Nephron (organoid): ENCODE data around the gene PAOX.

Source experiments
- H3K27ac Mint-ChIP-seq, 3 experiments: 2 replicates each; pipeline ENCODE4 v1.8.0; 2020; ENCODE audit warnings: mixed read lengths in 3 of 3, mild to moderate bottlenecking in 2 of 3, moderate library complexity in 1 of 3
- H3K27me3 Mint-ChIP-seq: 2 replicates; pipeline ENCODE4 v1.8.0; 2021; ENCODE audit warnings: low read depth, mild to moderate bottlenecking, moderate library complexity, mixed read lengths
- H3K36me3 Mint-ChIP-seq: 2 replicates; pipeline ENCODE4 v1.8.0; 2020; ENCODE audit warnings: low read depth, mixed read lengths
- H3K4me1 Mint-ChIP-seq: 2 replicates; pipeline ENCODE4 v1.8.0; 2020; ENCODE audit warnings: mixed read lengths
- H3K4me3 Mint-ChIP-seq, 3 experiments: 2 replicates each; pipeline ENCODE4 v1.8.0; 2020; ENCODE audit warnings: mild to moderate bottlenecking in 3 of 3, mixed read lengths in 3 of 3, moderate library complexity in 2 of 3
- H3K9me3 Mint-ChIP-seq: 2 replicates; pipeline ENCODE4 v1.8.0; 2020; ENCODE audit warnings: mixed read lengths
- CTCF ChIP-seq, 3 experiments: fragments of 200-600 bp; sonication (generic); IDR thresholded peaks; one replicate each; pipeline ENCODE4 v1.5.0; 2021; ENCODE audit warnings: antibody characterized with exemption in 3 of 3; ENCODE audit not compliant: unreplicated experiment in 3 of 3

PAOX gene

GRCh38 chr10:133341983-133342382, 37.1 kb upstream of the PAOX start:
- Mint-ChIP-seq H3K4me3 (no peak overlapping the region), H3K4me1 (no peaks in the 10 kb centered on the region), H3K9me3 (peaks cover 5% of the 10 kb centered on the region), H3K36me3 (no peaks in the 10 kb centered on the region), H3K27me3 (peaks cover 27% of the 10 kb centered on the region), H3K27ac (no peak overlapping the region)
- no peak for TF ChIP-seq CTCF (IDR thresholded peaks at IDR 0.05; ENCODE audit: unreplicated experiment in 3 of 3)

- Mint-ChIP-seq H3K9me3 (peaks cover 5% of the 10 kb centered on the region), H3K4me3 (no peak overlapping the region), H3K27ac (no peak overlapping the region), H3K4me1 (no peaks in the 10 kb centered on the region), H3K27me3 (peaks cover 27% of the 10 kb centered on the region), H3K36me3 (no peaks in the 10 kb centered on the region)
- TF ChIP-seq CTCF (IDR thresholded peaks at IDR 0.05; ENCODE audit: unreplicated experiment in 3 of 3) = no peak
These were observed 36.1 kb upstream of the PAOX start for GRCh38 chr10:133342942-133343341.

GRCh38 chr10:133343558-133343957, 35.5 kb upstream of the PAOX start:
- H3K27ac Mint-ChIP-seq = no peak overlapping the region
- no peaks in the 10 kb centered on the region for H3K4me1 Mint-ChIP-seq
- H3K4me3 Mint-ChIP-seq = no peak overlapping the region
- peaks cover 27% of the 10 kb centered on the region for H3K27me3 Mint-ChIP-seq
- H3K36me3 Mint-ChIP-seq = no peaks in the 10 kb centered on the region
- no peak for TF ChIP-seq CTCF (IDR thresholded peaks at IDR 0.05; ENCODE audit: unreplicated experiment in 3 of 3)
- H3K9me3 Mint-ChIP-seq = peaks cover 5% of the 10 kb centered on the region

GRCh38 chr10:133344236-133344635, 34.8 kb upstream of the PAOX start:
- peaks cover 5% of the 10 kb centered on the region for H3K9me3 Mint-ChIP-seq
- TF ChIP-seq CTCF (IDR thresholded peaks at IDR 0.05; ENCODE audit: unreplicated experiment in 3 of 3) = no peak
- H3K36me3 Mint-ChIP-seq = no peaks in the 10 kb centered on the region
- no peaks in the 10 kb centered on the region for H3K4me1 Mint-ChIP-seq
- H3K4me3 Mint-ChIP-seq = no peak overlapping the region
- H3K27ac Mint-ChIP-seq = no peak overlapping the region
- H3K27me3 Mint-ChIP-seq = peaks cover 27% of the 10 kb centered on the region

GRCh38 chr10:133346413-133346812, 32.6 kb upstream of the PAOX start:
- Mint-ChIP-seq H3K36me3 (no peaks in the 10 kb centered on the region), H3K9me3 (peaks cover 5% of the 10 kb centered on the region)
- TF ChIP-seq CTCF (IDR thresholded peaks at IDR 0.05; ENCODE audit: unreplicated experiment in 3 of 3) = no peak

GRCh38 chr10:133347710-133348517, 31.1 kb upstream of the PAOX start:
- H3K9me3 Mint-ChIP-seq = no peaks in the 10 kb centered on the region
- peaks cover 25% of the 10 kb centered on the region for H3K27me3 Mint-ChIP-seq
- H3K4me3 Mint-ChIP-seq = no peak overlapping the region
- H3K27ac Mint-ChIP-seq = no peak overlapping the region
- H3K36me3 Mint-ChIP-seq = no peaks in the 10 kb centered on the region
- TF ChIP-seq CTCF (IDR thresholded peaks at IDR 0.05; ENCODE audit: unreplicated experiment in 3 of 3) = no peak
- no peaks in the 10 kb centered on the region for H3K4me1 Mint-ChIP-seq

More at GRCh38 chr10:133346413-133346812, 32.6 kb upstream of the PAOX start:
- no peak overlapping the region for H3K4me3 Mint-ChIP-seq
- no peak overlapping the region for H3K27ac Mint-ChIP-seq
- H3K4me1 Mint-ChIP-seq = no peaks in the 10 kb centered on the region
- H3K27me3 Mint-ChIP-seq = peaks cover 27% of the 10 kb centered on the region
